PFSK-1 (cell line): ENCODE measurements around the gene ISCA2.

Experiments
- FOXP2 ChIP-seq: optimal IDR thresholded peaks from 2 replicates; pipeline ENCODE3; 2011; ENCODE audit warnings: borderline replicate concordance, control low read depth, inconsistent platforms; ENCODE audit not compliant: insufficient read depth; ENCODE audit errors: extremely low read length, extremely low read depth
- POLR2AphosphoS5 ChIP-seq: IDR thresholded peaks from 2 replicates; pipeline ENCODE4 v1.6.1; 2012; ENCODE audit warnings: low read depth, mild to moderate bottlenecking, control low read depth, low read length, moderate library complexity
- SIN3A ChIP-seq: IDR thresholded peaks from 2 replicates; pipeline ENCODE4 v1.6.1; 2012; ENCODE audit warnings: mild to moderate bottlenecking, low read length, moderate library complexity, borderline replicate concordance; ENCODE audit not compliant: insufficient read depth
- TAF1 ChIP-seq: IDR thresholded peaks from 2 replicates; pipeline ENCODE4 v1.6.1; 2012; ENCODE audit warnings: low read length, control low read depth, borderline replicate concordance; ENCODE audit not compliant: insufficient read depth
- TF ChIP-seq, protein P1 (sequence below), 2 experiments: IDR thresholded peaks; 2 replicates each; pipeline versions ENCODE4 v1.6.1 to v1.8.0; 2011 to 2012; ENCODE audit warnings: low read depth in 2 of 2, low read length in 2 of 2, control low read depth in 1 of 2, inconsistent platforms in 1 of 2, mild to moderate bottlenecking in 1 of 2, moderate library complexity in 1 of 2; ENCODE audit not compliant: insufficient read depth in 1 of 2

The ISCA2 gene

DNA sequence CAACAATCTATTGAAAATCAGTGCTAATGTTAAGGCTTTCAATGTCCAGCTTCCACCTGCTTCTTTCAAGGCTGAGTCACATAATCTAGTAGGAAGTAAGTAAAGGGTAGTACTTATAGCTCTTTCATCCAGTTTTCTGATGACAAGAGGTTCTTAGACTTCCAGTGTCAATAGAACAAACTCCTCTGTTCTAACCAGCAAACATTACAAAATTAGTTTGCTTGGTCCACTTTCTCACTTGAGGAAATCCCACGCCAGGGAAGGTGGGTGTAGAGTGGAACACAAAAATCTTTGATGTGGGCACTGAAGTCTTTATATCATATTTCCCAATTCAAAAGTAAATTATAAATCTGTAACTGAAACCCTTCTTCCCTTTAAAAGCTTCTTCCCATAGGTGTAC, 3.1 kb upstream of the ISCA2 start:
- TF ChIP-seq POLR2AphosphoS5 (no peak), SIN3A (no peak), TAF1 (no peak), FOXP2 (no peak)
- TF ChIP-seq, protein P1, sequence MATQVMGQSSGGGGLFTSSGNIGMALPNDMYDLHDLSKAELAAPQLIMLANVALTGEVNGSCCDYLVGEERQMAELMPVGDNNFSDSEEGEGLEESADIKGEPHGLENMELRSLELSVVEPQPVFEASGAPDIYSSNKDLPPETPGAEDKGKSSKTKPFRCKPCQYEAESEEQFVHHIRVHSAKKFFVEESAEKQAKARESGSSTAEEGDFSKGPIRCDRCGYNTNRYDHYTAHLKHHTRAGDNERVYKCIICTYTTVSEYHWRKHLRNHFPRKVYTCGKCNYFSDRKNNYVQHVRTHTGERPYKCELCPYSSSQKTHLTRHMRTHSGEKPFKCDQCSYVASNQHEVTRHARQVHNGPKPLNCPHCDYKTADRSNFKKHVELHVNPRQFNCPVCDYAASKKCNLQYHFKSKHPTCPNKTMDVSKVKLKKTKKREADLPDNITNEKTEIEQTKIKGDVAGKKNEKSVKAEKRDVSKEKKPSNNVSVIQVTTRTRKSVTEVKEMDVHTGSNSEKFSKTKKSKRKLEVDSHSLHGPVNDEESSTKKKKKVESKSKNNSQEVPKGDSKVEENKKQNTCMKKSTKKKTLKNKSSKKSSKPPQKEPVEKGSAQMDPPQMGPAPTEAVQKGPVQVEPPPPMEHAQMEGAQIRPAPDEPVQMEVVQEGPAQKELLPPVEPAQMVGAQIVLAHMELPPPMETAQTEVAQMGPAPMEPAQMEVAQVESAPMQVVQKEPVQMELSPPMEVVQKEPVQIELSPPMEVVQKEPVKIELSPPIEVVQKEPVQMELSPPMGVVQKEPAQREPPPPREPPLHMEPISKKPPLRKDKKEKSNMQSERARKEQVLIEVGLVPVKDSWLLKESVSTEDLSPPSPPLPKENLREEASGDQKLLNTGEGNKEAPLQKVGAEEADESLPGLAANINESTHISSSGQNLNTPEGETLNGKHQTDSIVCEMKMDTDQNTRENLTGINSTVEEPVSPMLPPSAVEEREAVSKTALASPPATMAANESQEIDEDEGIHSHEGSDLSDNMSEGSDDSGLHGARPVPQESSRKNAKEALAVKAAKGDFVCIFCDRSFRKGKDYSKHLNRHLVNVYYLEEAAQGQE (IDR thresholded peaks at IDR 0.05; ENCODE audit: insufficient read depth in 1 of 2, low read depth in 2 of 2, low read length in 2 of 2): no peak

DNA sequence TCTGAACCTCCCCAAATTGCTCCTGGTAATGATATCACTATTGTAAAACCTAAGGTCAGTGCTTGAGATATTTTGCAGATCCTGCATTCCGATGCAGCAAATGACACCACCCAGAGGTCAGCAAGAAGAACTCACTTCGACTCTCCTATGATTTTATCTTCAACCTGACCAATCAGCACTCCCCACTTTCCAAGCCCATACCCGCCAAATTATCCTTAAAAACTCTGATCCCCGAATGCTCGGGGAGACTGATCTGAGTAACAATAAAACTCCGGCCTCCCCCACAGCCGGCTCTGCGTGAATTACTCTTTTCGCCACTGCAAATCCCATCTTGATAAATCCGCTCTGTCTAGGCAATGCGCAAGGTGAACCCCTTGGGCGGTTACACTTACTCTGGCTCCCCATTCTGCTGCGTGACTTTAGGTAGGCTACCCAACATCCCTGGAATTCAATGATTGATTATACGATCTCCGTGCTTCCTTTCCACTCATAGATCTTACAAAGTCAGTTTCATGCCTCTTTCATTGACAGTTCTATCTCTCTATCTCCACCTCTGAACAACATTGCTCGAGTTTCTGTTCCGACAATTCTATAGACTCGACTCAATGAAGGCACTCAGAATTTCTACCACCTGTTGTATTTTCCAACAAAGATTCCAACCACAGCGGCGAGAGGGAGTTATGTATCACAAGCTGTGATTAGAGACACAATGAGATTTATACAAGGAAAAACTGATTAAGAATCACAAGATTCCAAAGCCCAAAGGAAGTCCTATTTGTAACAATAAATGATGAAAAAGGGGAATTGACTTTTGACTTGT, 1.4 kb upstream of the ISCA2 start:
- TF ChIP-seq, protein P1 (IDR thresholded peaks at IDR 0.05; ENCODE audit: insufficient read depth in 1 of 2, low read depth in 2 of 2, low read length in 2 of 2): no peak
- TF ChIP-seq FOXP2 (no peak), POLR2AphosphoS5 (no peak), SIN3A (no peak), TAF1 (no peak)

DNA sequence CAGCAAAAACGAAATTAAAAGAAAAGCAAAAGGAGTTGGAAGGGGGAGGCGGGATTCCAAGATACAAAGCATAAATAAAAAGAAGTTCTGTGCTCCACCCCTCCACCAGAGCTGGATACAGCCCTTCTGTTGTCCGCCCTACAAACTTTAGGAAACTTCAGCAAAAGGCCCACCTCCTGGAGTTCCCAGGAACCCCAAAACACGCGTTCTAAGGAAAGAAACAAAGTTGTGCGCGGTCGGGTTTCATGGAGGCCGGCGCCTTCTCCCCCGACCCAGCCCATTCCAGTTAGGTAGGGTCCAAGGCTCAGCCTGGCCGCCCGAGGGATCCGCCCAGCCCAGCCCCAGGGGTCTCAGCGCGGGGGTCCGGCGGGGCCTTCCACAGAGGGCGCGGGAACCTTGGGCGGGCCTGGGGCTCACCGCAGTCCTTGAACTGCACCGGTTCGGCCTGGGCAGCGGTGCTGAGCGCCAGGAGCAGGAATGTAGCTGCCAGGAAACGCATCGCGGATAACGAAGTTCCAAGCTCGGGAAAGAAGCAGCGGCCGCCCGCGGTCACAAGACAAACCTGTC, 706 bp upstream of the ISCA2 start, which contains the start of gene NPC2:
Gene NPC2 (minus strand): TSS at position 530 of the 567 bp plus-strand sequence. CDS start 31 bp downstream, at position 499.
- TF ChIP-seq SIN3A: 0 out of 2 replicates have a peak, but pooled peaks have one; percentile 11
- TF ChIP-seq, protein P1 (IDR thresholded peaks at IDR 0.05; ENCODE audit: insufficient read depth in 1 of 2, low read depth in 2 of 2, low read length in 2 of 2): no peak

DNA sequence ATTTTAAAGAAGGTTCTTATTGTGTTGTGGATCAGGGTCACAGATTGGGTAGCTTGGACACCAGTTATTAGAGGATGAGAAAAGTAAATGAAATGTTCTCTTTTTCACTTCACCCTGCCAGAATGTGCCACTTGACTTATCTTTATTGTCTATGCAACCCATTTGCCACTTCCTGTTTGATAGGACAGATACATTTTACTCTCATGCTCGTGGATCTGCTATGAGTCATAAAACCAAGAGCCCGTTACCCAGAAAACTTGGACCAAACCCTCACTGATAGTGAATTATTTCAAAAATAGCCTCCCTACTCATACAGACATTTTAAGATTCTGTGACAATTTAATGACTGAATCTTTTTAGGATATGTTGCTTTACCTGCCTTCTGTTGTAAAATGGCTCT, 1.8 kb downstream of the ISCA2 start:
- no peak for TF ChIP-seq SIN3A
- TF ChIP-seq FOXP2: no peak
- no peak for TF ChIP-seq TAF1
- TF ChIP-seq, protein P1 (IDR thresholded peaks at IDR 0.05; ENCODE audit: insufficient read depth in 1 of 2, low read depth in 2 of 2, low read length in 2 of 2): no peak
- TF ChIP-seq POLR2AphosphoS5: no peak
